MM.1S (cell line): Measurements from ENCODE around the gene SLC25A11.

Source experiments
- DNase-seq: peaks from one replicate; pipeline ENCODE4 v3.0.0-alpha.2; 2015
- H2AFZ ChIP-seq: fragments of 300-600 bp; sonication (generic); 2 replicates; pipeline ENCODE4 v1.6.0; 2016; ENCODE audit warnings: antibody characterized with exemption, low read length
- H3F3A ChIP-seq: fragments of 300-600 bp; sonication (generic); 2 replicates; pipeline ENCODE4 v1.6.1; 2016; ENCODE audit warnings: mild to moderate bottlenecking, antibody characterized with exemption, low read length, moderate library complexity, mixed read lengths; ENCODE audit not compliant: insufficient read depth
- H3K27ac ChIP-seq: fragments of 300-600 bp; sonication (generic); 2 replicates; pipeline ENCODE4 v1.5.1; 2016; ENCODE audit warnings: mild to moderate bottlenecking, low read length
- H3K27me3 ChIP-seq: fragments of 300-600 bp; sonication (generic); replicated peaks from 2 replicates; pipeline ENCODE4 v1.6.0; 2016; ENCODE audit warnings: low read length; ENCODE audit not compliant: insufficient read depth
- H3K36me3 ChIP-seq: fragments of 300-600 bp; sonication (generic); replicated peaks from 2 replicates; pipeline ENCODE4 v1.6.1; 2016; ENCODE audit warnings: mild to moderate bottlenecking, low read length, mixed read lengths; ENCODE audit not compliant: insufficient read depth
- H3K4me1 ChIP-seq: fragments of 300-600 bp; sonication (generic); 2 replicates; pipeline ENCODE4 v1.6.1; 2016; ENCODE audit warnings: low read length, mixed read lengths
- H3K4me2 ChIP-seq: fragments of 300-600 bp; sonication (generic); 2 replicates; pipeline ENCODE4 v1.6.0; 2016; ENCODE audit warnings: low read depth, low read length
- H3K4me3 ChIP-seq: fragments of 300-600 bp; sonication (generic); 2 replicates; pipeline ENCODE4 v1.5.1; 2016; ENCODE audit warnings: low read length, mixed read lengths
- H3K79me2 ChIP-seq: fragments of 300-600 bp; sonication (generic); 2 replicates; pipeline ENCODE4 v1.6.1; 2016; ENCODE audit warnings: mixed run types, low read length, mixed read lengths
- H3K9ac ChIP-seq: fragments of 300-600 bp; sonication (generic); 2 replicates; pipeline ENCODE4 v1.6.1; 2016; ENCODE audit warnings: low read length, mixed read lengths
- H3K9me2 ChIP-seq: fragments of 300-600 bp; sonication (generic); replicated peaks from 2 replicates; pipeline ENCODE4 v1.6.1; 2016; ENCODE audit warnings: mild to moderate bottlenecking, low read length, mixed read lengths; ENCODE audit not compliant: insufficient read depth
- H3K9me3 ChIP-seq: fragments of 300-600 bp; sonication (generic); replicated peaks from 2 replicates; pipeline ENCODE4 v1.6.1; 2016; ENCODE audit warnings: mild to moderate bottlenecking, low read length, mixed read lengths; ENCODE audit not compliant: insufficient read depth
- H4K20me1 ChIP-seq: fragments of 300-600 bp; sonication (generic); 2 replicates; pipeline ENCODE4 v1.6.1; 2016; ENCODE audit warnings: mild to moderate bottlenecking, low read length, moderate library complexity, mixed read lengths; ENCODE audit not compliant: insufficient read depth
- CTCF ChIP-seq: fragments of 300-600 bp; sonication (generic); IDR thresholded peaks from 2 replicates; pipeline ENCODE4 v1.5.1; 2016; ENCODE audit warnings: antibody characterized with exemption, low read length, mixed read lengths
- EZH2 ChIP-seq: fragments of 300-600 bp; sonication (generic); optimal IDR thresholded peaks from 2 replicates; pipeline ENCODE3; 2017; ENCODE audit warnings: low read depth, mild to moderate bottlenecking, antibody characterized with exemption, low read length, mixed read lengths
- EZH2phosphoT487 ChIP-seq: fragments of 300-600 bp; sonication (generic); IDR thresholded peaks from 2 replicates; pipeline ENCODE4 v1.6.1; 2018; ENCODE audit warnings: antibody characterized with exemption, low read length

SLC25A11 gene

GRCh38 chr17:4953451-4953961 lies 13.7 kb upstream of the SLC25A11 start:
- Histone ChIP-seq H3K4me2 (no peak overlapping the region), H3K9ac (no peak overlapping the region), H3K4me3 (no peak overlapping the region), H3K9me3 (no peaks in the 10 kb centered on the region), H2AFZ (no peak overlapping the region), H3F3A (peaks cover 18% of the 10 kb centered on the region), H4K20me1 (no peaks in the 10 kb centered on the region), H3K9me2 (no peaks in the 10 kb centered on the region), H3K27ac (no peak overlapping the region), H3K36me3 (no peaks in the 10 kb centered on the region), H3K27me3 (no peaks in the 10 kb centered on the region), H3K79me2 (peaks cover 6% of the 10 kb centered on the region; the same call in 1 of the 2 replicates), H3K4me1 (peaks cover 14% of the 10 kb centered on the region; the same call in 1 of the 2 replicates)
- TF ChIP-seq EZH2phosphoT487, result no peak
- no peak for TF ChIP-seq EZH2
- no peak for TF ChIP-seq CTCF
- DNase-seq, result no peak

DNA sequence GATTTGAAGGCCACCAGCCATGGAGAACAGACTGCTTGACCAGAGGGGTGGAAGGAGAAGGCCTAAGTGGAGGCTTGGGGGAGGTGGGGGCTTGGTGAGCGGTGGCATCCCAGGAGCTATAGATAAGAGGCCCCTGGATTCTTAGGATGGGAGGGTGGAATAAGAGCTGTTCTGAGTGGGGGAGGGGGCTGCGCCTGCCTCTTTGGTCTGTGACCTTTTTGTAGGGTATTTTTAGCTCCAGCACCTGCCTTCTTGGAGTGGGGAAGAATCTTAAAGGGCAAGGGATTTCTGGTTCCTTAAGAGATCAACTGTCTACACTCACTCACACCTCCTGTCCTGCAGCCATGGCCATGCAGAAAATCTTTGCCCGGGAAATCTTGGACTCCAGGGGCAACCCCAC lies 11.6 kb upstream of the SLC25A11 start:
- Histone ChIP-seq H3K27me3 (no peaks in the 10 kb centered on the region), H3K9ac (no peak overlapping the region), H3F3A (peaks cover 33% of the 10 kb centered on the region), H3K9me3 (no peaks in the 10 kb centered on the region), H3K79me2 (peaks cover 24% of the 10 kb centered on the region), H2AFZ (no peak overlapping the region), H3K4me3 (no peak overlapping the region), H3K36me3 (no peaks in the 10 kb centered on the region), H4K20me1 (peaks cover 7% of the 10 kb centered on the region), H3K4me1 (peaks cover 15% of the 10 kb centered on the region; the same call in 1 of the 2 replicates), H3K4me2 (peak overlapping the region; percentile 97; the same call in 1 of the 2 replicates), H3K9me2 (no peaks in the 10 kb centered on the region), H3K27ac (no peak overlapping the region)
- TF ChIP-seq CTCF, result no peak
- no peak for TF ChIP-seq EZH2
- no peak for TF ChIP-seq EZH2phosphoT487
- DNase-seq, result no peak

DNA sequence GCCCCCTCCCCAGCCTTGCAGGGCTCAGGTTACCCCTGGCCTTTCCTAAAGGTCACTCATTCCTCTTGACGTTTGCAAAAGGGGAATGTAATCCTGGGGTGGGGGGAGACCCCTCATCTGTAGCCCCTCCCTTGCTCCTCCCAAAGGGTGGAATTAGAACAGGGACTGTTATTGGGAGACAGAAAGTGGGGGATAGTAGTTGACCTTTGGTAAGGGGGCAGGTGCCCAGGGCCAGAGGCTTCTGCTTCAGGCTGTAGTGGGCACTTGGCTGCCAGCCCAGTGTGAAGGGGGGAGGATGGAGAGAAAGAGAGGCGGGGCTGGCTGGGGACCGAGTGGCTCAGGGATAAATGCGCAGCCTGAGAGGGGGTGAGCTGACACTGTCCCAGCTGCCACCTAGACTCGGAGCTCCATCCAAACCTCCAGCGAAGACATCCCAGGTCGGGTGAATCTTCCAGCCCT lies 10.9 kb upstream of the SLC25A11 start, which contains the start of gene ENO3:
ENO3 (plus strand) TSS at position 374 of the 459 bp plus-strand sequence. CDS start 711 bp downstream, outside the sequence.
- H4K20me1 ChIP-seq, result peaks cover 12% of the 10 kb centered on the region
- no peaks in the 10 kb centered on the region for H3K36me3 ChIP-seq
- peak within 1 kb of the TSS; percentile 81 for H3K4me3 ChIP-seq
- H3K9me2 ChIP-seq, result no peaks in the 10 kb centered on the region
- H3K27ac ChIP-seq, result peak within 1 kb of the TSS; percentile 100
- no peaks in the 10 kb centered on the region for H3K9me3 ChIP-seq
- H3F3A ChIP-seq, result peaks cover 39% of the 10 kb centered on the region
- H3K9ac ChIP-seq, result peak within 1 kb of the TSS; percentile 99
- peaks cover 31% of the 10 kb centered on the region for H3K79me2 ChIP-seq
- H3K27me3 ChIP-seq, result no peaks in the 10 kb centered on the region
- H2AFZ ChIP-seq, result peak within 1 kb of the TSS; percentile 83
- DNase-seq, result no peak
- H3K4me2 ChIP-seq, result peak within 1 kb of the TSS; percentile 97
- H3K4me1 ChIP-seq, result peaks cover 21% of the 10 kb centered on the region
- TF ChIP-seq EZH2phosphoT487 (no peak), CTCF (no peak), EZH2 (no peak)
